BE2C (cell line): ENCODE measurements around the gene ARHGAP22.

ENCODE experiments used
- DNase-seq: peaks from one replicate; pipeline ENCODE4 v3.0.0-alpha.2; 2020
- H3K27me3 ChIP-seq: fragments of 250-450 bp; sonication (Bioruptor Pico); 2 replicates; pipeline ENCODE4 v1.5.1; 2020; ENCODE audit warnings: mild to moderate bottlenecking
- H3K36me3 ChIP-seq: fragments of 250-450 bp; sonication (Bioruptor Pico); 2 replicates; pipeline ENCODE4 v1.5.1; 2020; ENCODE audit warnings: mild to moderate bottlenecking
- H3K4me1 ChIP-seq: fragments of 250-450 bp; sonication (Bioruptor Pico); 2 replicates; pipeline ENCODE4 v1.5.1; 2020
- H3K4me3 ChIP-seq: 2 replicates; pipeline ENCODE4 v1.5.1; 2011; ENCODE audit warnings: low read depth, low read length
- H3K9me3 ChIP-seq: fragments of 250-450 bp; sonication (Bioruptor Pico); 2 replicates; pipeline ENCODE4 v1.5.1; 2020
- TF ChIP-seq, protein P1 (sequence below): IDR thresholded peaks from 2 replicates; pipeline ENCODE4 v1.5.1; 2012; ENCODE audit warnings: mild to moderate bottlenecking, low read depth, low read length

ARHGAP22 gene

GRCh38 chr10:48601789-48602188 is 3.1 kb downstream of the ARHGAP22 start:
- H3K27me3 ChIP-seq = peaks cover 5% of the 10 kb centered on the region; the same call in 1 of the 2 replicates

DNA sequence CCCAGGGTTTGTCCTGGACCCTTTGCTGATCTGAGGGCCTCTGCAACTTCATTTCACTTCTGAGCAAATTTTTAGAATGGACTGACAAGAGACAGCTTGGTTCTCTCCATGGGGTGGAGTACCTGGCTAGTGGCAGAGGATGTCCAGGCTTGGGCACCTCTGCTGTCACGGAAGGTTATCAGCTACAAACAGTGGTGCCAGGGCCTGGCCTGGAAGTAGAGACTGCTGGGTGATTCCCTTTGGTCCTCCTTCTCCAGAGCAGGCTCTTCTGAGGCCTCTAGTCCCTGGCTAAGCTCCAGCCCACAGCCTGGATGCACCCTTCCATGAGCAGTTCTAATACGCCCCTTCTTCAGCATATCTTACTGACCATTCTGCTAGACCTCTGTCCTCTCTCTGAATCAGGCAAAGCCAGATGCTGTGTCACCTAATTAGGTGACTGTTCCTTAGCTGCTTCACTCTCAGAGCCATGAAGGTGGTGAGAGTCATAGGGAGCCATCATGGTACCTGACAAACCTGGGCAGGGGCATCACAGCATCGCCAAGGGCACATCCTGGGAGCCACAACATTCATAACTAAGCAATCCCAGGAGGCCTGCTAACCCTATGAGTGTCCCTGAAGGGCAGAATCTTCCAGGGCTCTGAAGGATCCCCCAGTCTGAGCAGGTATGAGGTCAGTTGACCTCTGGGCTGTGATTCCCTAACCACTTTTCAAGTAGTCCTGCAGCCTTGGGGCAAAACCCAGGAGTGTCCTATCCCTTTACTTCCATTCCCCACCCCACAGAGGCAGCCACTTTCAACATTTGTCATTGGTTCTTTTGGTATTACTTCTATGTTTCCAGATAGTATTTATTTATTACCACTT is 4.0 kb downstream of the ARHGAP22 start:
- peaks cover 5% of the 10 kb centered on the region; the same call in 1 of the 2 replicates for H3K27me3 ChIP-seq
- no peaks in the 10 kb centered on the region for H3K4me1 ChIP-seq
- no peak overlapping the region for H3K4me3 ChIP-seq
- H3K36me3 ChIP-seq = no peaks in the 10 kb centered on the region
- TF ChIP-seq, protein P1, sequence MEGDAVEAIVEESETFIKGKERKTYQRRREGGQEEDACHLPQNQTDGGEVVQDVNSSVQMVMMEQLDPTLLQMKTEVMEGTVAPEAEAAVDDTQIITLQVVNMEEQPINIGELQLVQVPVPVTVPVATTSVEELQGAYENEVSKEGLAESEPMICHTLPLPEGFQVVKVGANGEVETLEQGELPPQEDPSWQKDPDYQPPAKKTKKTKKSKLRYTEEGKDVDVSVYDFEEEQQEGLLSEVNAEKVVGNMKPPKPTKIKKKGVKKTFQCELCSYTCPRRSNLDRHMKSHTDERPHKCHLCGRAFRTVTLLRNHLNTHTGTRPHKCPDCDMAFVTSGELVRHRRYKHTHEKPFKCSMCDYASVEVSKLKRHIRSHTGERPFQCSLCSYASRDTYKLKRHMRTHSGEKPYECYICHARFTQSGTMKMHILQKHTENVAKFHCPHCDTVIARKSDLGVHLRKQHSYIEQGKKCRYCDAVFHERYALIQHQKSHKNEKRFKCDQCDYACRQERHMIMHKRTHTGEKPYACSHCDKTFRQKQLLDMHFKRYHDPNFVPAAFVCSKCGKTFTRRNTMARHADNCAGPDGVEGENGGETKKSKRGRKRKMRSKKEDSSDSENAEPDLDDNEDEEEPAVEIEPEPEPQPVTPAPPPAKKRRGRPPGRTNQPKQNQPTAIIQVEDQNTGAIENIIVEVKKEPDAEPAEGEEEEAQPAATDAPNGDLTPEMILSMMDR = no peak
- H3K9me3 ChIP-seq = no peaks in the 10 kb centered on the region
- DNase-seq = no peak

More at GRCh38 chr10:48601789-48602188, 3.1 kb downstream of the ARHGAP22 start:
- no peaks in the 10 kb centered on the region for H3K36me3 ChIP-seq
- H3K4me1 ChIP-seq = no peaks in the 10 kb centered on the region
- no peak for DNase-seq
- TF ChIP-seq, protein P1 = no peak
- H3K9me3 ChIP-seq = no peaks in the 10 kb centered on the region
- no peak overlapping the region for H3K4me3 ChIP-seq

GRCh38 chr10:48599830-48600134 is 5.1 kb downstream of the ARHGAP22 start:
- no peak overlapping the region for H3K4me3 ChIP-seq
- H3K27me3 ChIP-seq = 0 out of 2 replicates have a peak, but pooled peaks cover 3% of the 10 kb centered on the region
- TF ChIP-seq, protein P1 = no peak
- H3K36me3 ChIP-seq = no peaks in the 10 kb centered on the region
- no peaks in the 10 kb centered on the region for H3K9me3 ChIP-seq
- DNase-seq = no peak
- H3K4me1 ChIP-seq = no peaks in the 10 kb centered on the region

- Histone ChIP-seq H3K4me1 (no peaks in the 10 kb centered on the region), H3K27me3 (0 out of 2 replicates have a peak, but pooled peaks cover 3% of the 10 kb centered on the region), H3K4me3 (no peak overlapping the region), H3K36me3 (no peaks in the 10 kb centered on the region), H3K9me3 (no peaks in the 10 kb centered on the region)
- TF ChIP-seq, protein P1 = no peak
- no peak for DNase-seq
These were observed 5.7 kb downstream of the ARHGAP22 start for GRCh38 chr10:48598936-48599829.

GRCh38 chr10:48598243-48598935 is 6.5 kb downstream of the ARHGAP22 start:
- DNase-seq = no peak
- no peaks in the 10 kb centered on the region for H3K27me3 ChIP-seq
- H3K4me3 ChIP-seq = no peak overlapping the region
- H3K9me3 ChIP-seq = no peaks in the 10 kb centered on the region
- H3K4me1 ChIP-seq = no peaks in the 10 kb centered on the region
- H3K36me3 ChIP-seq = no peaks in the 10 kb centered on the region
- TF ChIP-seq, protein P1 = no peak
